ENCODE data around the gene HAGH. TPM values are rescaled to one million over a fixed set of nuclear protein-coding genes. Genes with fewer than 3 reads are reported as not detected.

The HAGH gene
- total and polyA plus RNA-seq, 9 of the 15 experiments (the other 6 are each of a cell fraction or from before 2014, with no cell fraction given) = 0.46 to 35.1 (median 16.8) TPM

GRCh38 chr16:1772908-1773702 is 53.5 kb downstream of the HAGH start, which contains the start of gene MRPS34 (continued):
- TF ChIP-seq, protein P1, sequence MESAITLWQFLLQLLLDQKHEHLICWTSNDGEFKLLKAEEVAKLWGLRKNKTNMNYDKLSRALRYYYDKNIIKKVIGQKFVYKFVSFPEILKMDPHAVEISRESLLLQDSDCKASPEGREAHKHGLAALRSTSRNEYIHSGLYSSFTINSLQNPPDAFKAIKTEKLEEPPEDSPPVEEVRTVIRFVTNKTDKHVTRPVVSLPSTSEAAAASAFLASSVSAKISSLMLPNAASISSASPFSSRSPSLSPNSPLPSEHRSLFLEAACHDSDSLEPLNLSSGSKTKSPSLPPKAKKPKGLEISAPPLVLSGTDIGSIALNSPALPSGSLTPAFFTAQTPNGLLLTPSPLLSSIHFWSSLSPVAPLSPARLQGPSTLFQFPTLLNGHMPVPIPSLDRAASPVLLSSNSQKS (CRISPR knock-in tag; IDR thresholded peaks at IDR 0.05) = no peak
- TF ChIP-seq HES1 (IDR thresholded peaks at IDR 0.05; ENCODE audit: low read depth) (no peak), PML (IDR thresholded peaks at IDR 0.05; ENCODE audit: low read length) (peak; percentile 76), RAD21 (CRISPR knock-in tag; conservative IDR thresholded peaks at IDR 0.05 in 1 of 2, IDR thresholded peaks at IDR 0.05 in 1 of 2) (peak; percentile 26 to 66; a peak in 3 of 4 replicates), CCNT2 (IDR thresholded peaks at IDR 0.05; ENCODE audit: borderline replicate concordance, extremely low read depth, insufficient read length, low read depth, low read length) (peak; percentile 67), TBP (optimal IDR thresholded peaks at IDR 0.05; ENCODE audit: low read depth, low read length) (peak; percentile 82), CREB1 (IDR thresholded peaks at IDR 0.05) (no peak; the same call in 1 of the 2 replicates), CREB1 (CRISPR knock-in tag; IDR thresholded peaks at IDR 0.05) (peak; percentile 49; the same call in 1 of the 2 replicates), NR4A1 (CRISPR knock-in tag; IDR thresholded peaks at IDR 0.05) (peak; percentile 59; the same call in 1 of the 2 replicates), NR4A1 (tag; IDR thresholded peaks at IDR 0.05) (0 out of 2 replicates have a peak, but pooled peaks have one; percentile 51)
- TF ChIP-seq, protein P2, sequence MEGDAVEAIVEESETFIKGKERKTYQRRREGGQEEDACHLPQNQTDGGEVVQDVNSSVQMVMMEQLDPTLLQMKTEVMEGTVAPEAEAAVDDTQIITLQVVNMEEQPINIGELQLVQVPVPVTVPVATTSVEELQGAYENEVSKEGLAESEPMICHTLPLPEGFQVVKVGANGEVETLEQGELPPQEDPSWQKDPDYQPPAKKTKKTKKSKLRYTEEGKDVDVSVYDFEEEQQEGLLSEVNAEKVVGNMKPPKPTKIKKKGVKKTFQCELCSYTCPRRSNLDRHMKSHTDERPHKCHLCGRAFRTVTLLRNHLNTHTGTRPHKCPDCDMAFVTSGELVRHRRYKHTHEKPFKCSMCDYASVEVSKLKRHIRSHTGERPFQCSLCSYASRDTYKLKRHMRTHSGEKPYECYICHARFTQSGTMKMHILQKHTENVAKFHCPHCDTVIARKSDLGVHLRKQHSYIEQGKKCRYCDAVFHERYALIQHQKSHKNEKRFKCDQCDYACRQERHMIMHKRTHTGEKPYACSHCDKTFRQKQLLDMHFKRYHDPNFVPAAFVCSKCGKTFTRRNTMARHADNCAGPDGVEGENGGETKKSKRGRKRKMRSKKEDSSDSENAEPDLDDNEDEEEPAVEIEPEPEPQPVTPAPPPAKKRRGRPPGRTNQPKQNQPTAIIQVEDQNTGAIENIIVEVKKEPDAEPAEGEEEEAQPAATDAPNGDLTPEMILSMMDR (IDR thresholded peaks at IDR 0.05 in 2 of 3, conservative IDR thresholded peaks at IDR 0.05 in 1 of 3; ENCODE audit: insufficient read depth in 2 of 3, low read depth in 1 of 3, low read length in 3 of 3) = peak; percentile 77 to 86 (median 80)
- TF ChIP-seq, protein P3, sequence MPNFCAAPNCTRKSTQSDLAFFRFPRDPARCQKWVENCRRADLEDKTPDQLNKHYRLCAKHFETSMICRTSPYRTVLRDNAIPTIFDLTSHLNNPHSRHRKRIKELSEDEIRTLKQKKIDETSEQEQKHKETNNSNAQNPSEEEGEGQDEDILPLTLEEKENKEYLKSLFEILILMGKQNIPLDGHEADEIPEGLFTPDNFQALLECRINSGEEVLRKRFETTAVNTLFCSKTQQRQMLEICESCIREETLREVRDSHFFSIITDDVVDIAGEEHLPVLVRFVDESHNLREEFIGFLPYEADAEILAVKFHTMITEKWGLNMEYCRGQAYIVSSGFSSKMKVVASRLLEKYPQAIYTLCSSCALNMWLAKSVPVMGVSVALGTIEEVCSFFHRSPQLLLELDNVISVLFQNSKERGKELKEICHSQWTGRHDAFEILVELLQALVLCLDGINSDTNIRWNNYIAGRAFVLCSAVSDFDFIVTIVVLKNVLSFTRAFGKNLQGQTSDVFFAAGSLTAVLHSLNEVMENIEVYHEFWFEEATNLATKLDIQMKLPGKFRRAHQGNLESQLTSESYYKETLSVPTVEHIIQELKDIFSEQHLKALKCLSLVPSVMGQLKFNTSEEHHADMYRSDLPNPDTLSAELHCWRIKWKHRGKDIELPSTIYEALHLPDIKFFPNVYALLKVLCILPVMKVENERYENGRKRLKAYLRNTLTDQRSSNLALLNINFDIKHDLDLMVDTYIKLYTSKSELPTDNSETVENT (CRISPR knock-in tag; IDR thresholded peaks at IDR 0.05) = no peak
- TF ChIP-seq, protein P4, sequence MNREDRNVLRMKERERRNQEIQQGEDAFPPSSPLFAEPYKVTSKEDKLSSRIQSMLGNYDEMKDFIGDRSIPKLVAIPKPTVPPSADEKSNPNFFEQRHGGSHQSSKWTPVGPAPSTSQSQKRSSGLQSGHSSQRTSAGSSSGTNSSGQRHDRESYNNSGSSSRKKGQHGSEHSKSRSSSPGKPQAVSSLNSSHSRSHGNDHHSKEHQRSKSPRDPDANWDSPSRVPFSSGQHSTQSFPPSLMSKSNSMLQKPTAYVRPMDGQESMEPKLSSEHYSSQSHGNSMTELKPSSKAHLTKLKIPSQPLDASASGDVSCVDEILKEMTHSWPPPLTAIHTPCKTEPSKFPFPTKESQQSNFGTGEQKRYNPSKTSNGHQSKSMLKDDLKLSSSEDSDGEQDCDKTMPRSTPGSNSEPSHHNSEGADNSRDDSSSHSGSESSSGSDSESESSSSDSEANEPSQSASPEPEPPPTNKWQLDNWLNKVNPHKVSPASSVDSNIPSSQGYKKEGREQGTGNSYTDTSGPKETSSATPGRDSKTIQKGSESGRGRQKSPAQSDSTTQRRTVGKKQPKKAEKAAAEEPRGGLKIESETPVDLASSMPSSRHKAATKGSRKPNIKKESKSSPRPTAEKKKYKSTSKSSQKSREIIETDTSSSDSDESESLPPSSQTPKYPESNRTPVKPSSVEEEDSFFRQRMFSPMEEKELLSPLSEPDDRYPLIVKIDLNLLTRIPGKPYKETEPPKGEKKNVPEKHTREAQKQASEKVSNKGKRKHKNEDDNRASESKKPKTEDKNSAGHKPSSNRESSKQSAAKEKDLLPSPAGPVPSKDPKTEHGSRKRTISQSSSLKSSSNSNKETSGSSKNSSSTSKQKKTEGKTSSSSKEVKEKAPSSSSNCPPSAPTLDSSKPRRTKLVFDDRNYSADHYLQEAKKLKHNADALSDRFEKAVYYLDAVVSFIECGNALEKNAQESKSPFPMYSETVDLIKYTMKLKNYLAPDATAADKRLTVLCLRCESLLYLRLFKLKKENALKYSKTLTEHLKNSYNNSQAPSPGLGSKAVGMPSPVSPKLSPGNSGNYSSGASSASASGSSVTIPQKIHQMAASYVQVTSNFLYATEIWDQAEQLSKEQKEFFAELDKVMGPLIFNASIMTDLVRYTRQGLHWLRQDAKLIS (CRISPR knock-in tag; IDR thresholded peaks at IDR 0.05) = 0 out of 2 replicates have a peak, but pooled peaks have one; percentile 27

Measured in K562 (cell line).